ENCODE data around the gene PROM1.

PROM1 gene

GRCh38 chr4:15958562-15958961 lies 125.3 kb downstream of the PROM1 start:
- Histone ChIP-seq H3K36me3 (ENCODE audit: control insufficient read depth, insufficient read depth, low read length) (no peaks in the 10 kb centered on the region), H3K27me3 (replicated peaks; ENCODE audit: control insufficient read depth, insufficient read depth, low read length, poor library complexity, severe bottlenecking) (peaks cover 3% of the 10 kb centered on the region), H3K9me3 (ENCODE audit: control insufficient read depth, low read length) (no peaks in the 10 kb centered on the region), H3K4me3 (ENCODE audit: insufficient read depth, low read depth, low read length, poor library complexity, severe bottlenecking) (no peak overlapping the region), H3K27ac (ENCODE audit: insufficient read depth, low read length, poor library complexity, severe bottlenecking) (no peak overlapping the region), H3K4me1 (ENCODE audit: control insufficient read depth, insufficient read depth, low read length, poor library complexity, severe bottlenecking) (no peaks in the 10 kb centered on the region)
- DNase-seq, result no peak

- DNase-seq, result peak; percentile 34 to 46 (median 36)
- H3K4me3 ChIP-seq (ENCODE audit: insufficient read depth, low read depth, low read length, poor library complexity, severe bottlenecking), result no peak overlapping the region
- H3K9me3 ChIP-seq (ENCODE audit: control insufficient read depth, low read length), result no peaks in the 10 kb centered on the region
- no peak overlapping the region for H3K27ac ChIP-seq (ENCODE audit: insufficient read depth, low read length, poor library complexity, severe bottlenecking)
- no peaks in the 10 kb centered on the region for H3K36me3 ChIP-seq (ENCODE audit: control insufficient read depth, insufficient read depth, low read length)
- H3K4me1 ChIP-seq (ENCODE audit: control insufficient read depth, insufficient read depth, low read length, poor library complexity, severe bottlenecking), result no peaks in the 10 kb centered on the region
- peaks cover 3% of the 10 kb centered on the region for H3K27me3 ChIP-seq (replicated peaks; ENCODE audit: control insufficient read depth, insufficient read depth, low read length, poor library complexity, severe bottlenecking)
Measured at GRCh38 chr4:15956179-15956850, 127.5 kb downstream of the PROM1 start.

- H3K36me3 ChIP-seq (ENCODE audit: control insufficient read depth, insufficient read depth, low read length), result no peaks in the 10 kb centered on the region
- DNase-seq, result no peak
- H3K9me3 ChIP-seq (ENCODE audit: control insufficient read depth, low read length), result no peaks in the 10 kb centered on the region
- H3K27me3 ChIP-seq (replicated peaks; ENCODE audit: control insufficient read depth, insufficient read depth, low read length, poor library complexity, severe bottlenecking), result peaks cover 3% of the 10 kb centered on the region
- H3K4me3 ChIP-seq (ENCODE audit: insufficient read depth, low read depth, low read length, poor library complexity, severe bottlenecking), result no peak overlapping the region
- H3K27ac ChIP-seq (ENCODE audit: insufficient read depth, low read length, poor library complexity, severe bottlenecking), result no peak overlapping the region
- no peaks in the 10 kb centered on the region for H3K4me1 ChIP-seq (ENCODE audit: control insufficient read depth, insufficient read depth, low read length, poor library complexity, severe bottlenecking)
Measured at GRCh38 chr4:15955670-15956069, 128.2 kb downstream of the PROM1 start.

DNA sequence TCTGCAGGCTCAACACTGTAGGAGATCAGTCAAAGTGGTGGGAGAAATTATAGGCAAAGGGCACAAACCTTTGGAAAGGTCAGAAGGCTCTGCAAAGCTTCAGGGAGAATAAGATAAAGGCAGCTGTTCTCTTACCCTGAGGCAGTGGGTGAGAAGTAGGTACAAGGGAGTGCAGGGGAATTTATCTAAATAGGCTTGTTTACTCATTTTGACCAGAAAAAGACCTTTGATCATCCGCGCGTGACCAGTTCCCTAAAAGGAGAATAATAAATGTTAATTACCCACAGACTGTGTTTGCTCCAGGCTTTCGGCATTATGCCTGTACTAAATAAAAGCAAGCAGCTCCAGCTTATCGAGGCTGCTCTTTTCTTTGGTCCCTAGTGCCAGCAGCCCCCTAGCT lies 130.2 kb downstream of the PROM1 start:
- DNase-seq, result no peak
- H3K9me3 ChIP-seq (ENCODE audit: control insufficient read depth, low read length), result no peaks in the 10 kb centered on the region
- no peaks in the 10 kb centered on the region for H3K27me3 ChIP-seq (replicated peaks; ENCODE audit: control insufficient read depth, insufficient read depth, low read length, poor library complexity, severe bottlenecking)
- H3K27ac ChIP-seq (ENCODE audit: insufficient read depth, low read length, poor library complexity, severe bottlenecking), result no peak overlapping the region
- H3K4me1 ChIP-seq (ENCODE audit: control insufficient read depth, insufficient read depth, low read length, poor library complexity, severe bottlenecking), result no peaks in the 10 kb centered on the region
- H3K36me3 ChIP-seq (ENCODE audit: control insufficient read depth, insufficient read depth, low read length), result no peaks in the 10 kb centered on the region
- H3K4me3 ChIP-seq (ENCODE audit: insufficient read depth, low read depth, low read length, poor library complexity, severe bottlenecking), result no peak overlapping the region

GRCh38 chr4:15951781-15952180 lies 132.0 kb downstream of the PROM1 start:
- H3K27ac ChIP-seq (ENCODE audit: insufficient read depth, low read length, poor library complexity, severe bottlenecking), result no peak overlapping the region
- no peak for DNase-seq
- H3K36me3 ChIP-seq (ENCODE audit: control insufficient read depth, insufficient read depth, low read length), result no peaks in the 10 kb centered on the region
- H3K4me3 ChIP-seq (ENCODE audit: insufficient read depth, low read depth, low read length, poor library complexity, severe bottlenecking), result no peak overlapping the region
- no peaks in the 10 kb centered on the region for H3K4me1 ChIP-seq (ENCODE audit: control insufficient read depth, insufficient read depth, low read length, poor library complexity, severe bottlenecking)
- no peaks in the 10 kb centered on the region for H3K27me3 ChIP-seq (replicated peaks; ENCODE audit: control insufficient read depth, insufficient read depth, low read length, poor library complexity, severe bottlenecking)
- H3K9me3 ChIP-seq (ENCODE audit: control insufficient read depth, low read length), result no peaks in the 10 kb centered on the region

GRCh38 chr4:15948826-15949225 lies 135.0 kb downstream of the PROM1 start:
- no peaks in the 10 kb centered on the region for H3K36me3 ChIP-seq (ENCODE audit: control insufficient read depth, insufficient read depth, low read length)
- no peaks in the 10 kb centered on the region for H3K27me3 ChIP-seq (replicated peaks; ENCODE audit: control insufficient read depth, insufficient read depth, low read length, poor library complexity, severe bottlenecking)
- no peaks in the 10 kb centered on the region for H3K4me1 ChIP-seq (ENCODE audit: control insufficient read depth, insufficient read depth, low read length, poor library complexity, severe bottlenecking)
- no peak overlapping the region for H3K4me3 ChIP-seq (ENCODE audit: insufficient read depth, low read depth, low read length, poor library complexity, severe bottlenecking)
- no peak for DNase-seq
- H3K9me3 ChIP-seq (ENCODE audit: control insufficient read depth, low read length), result no peaks in the 10 kb centered on the region
- H3K27ac ChIP-seq (ENCODE audit: insufficient read depth, low read length, poor library complexity, severe bottlenecking), result no peak overlapping the region

- Histone ChIP-seq H3K27me3 (replicated peaks; ENCODE audit: control insufficient read depth, insufficient read depth, low read length, poor library complexity, severe bottlenecking) (no peaks in the 10 kb centered on the region), H3K9me3 (ENCODE audit: control insufficient read depth, low read length) (no peaks in the 10 kb centered on the region), H3K36me3 (ENCODE audit: control insufficient read depth, insufficient read depth, low read length) (no peaks in the 10 kb centered on the region), H3K4me1 (ENCODE audit: control insufficient read depth, insufficient read depth, low read length, poor library complexity, severe bottlenecking) (no peaks in the 10 kb centered on the region), H3K27ac (ENCODE audit: insufficient read depth, low read length, poor library complexity, severe bottlenecking) (no peak overlapping the region), H3K4me3 (ENCODE audit: insufficient read depth, low read depth, low read length, poor library complexity, severe bottlenecking) (no peak overlapping the region)
- no peak for DNase-seq
Measured at GRCh38 chr4:15947684-15948083, 136.1 kb downstream of the PROM1 start.

DNA sequence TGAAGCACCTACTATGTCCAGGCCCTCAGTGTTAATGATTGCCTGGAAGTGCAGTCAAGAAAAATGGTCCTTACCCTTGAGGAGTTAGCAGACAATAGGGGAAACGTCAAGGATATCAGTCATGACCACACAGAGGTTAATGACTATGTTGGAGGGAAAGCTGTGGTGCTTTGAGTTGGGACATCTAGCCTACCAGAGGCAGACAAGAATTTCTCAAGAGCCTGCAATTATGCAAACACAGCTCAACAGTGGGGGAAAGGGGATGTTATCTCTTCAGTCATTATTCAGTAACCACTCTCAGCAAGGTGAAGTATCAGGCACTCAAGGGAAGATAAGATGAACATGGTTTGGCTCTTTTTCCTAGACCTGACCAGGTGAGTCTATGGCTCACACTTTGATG lies 138.3 kb downstream of the PROM1 start:
- Histone ChIP-seq H3K27me3 (replicated peaks; ENCODE audit: control insufficient read depth, insufficient read depth, low read length, poor library complexity, severe bottlenecking) (no peaks in the 10 kb centered on the region), H3K4me3 (ENCODE audit: insufficient read depth, low read depth, low read length, poor library complexity, severe bottlenecking) (no peak overlapping the region), H3K9me3 (ENCODE audit: control insufficient read depth, low read length) (no peaks in the 10 kb centered on the region), H3K4me1 (ENCODE audit: control insufficient read depth, insufficient read depth, low read length, poor library complexity, severe bottlenecking) (no peaks in the 10 kb centered on the region), H3K27ac (ENCODE audit: insufficient read depth, low read length, poor library complexity, severe bottlenecking) (no peak overlapping the region), H3K36me3 (ENCODE audit: control insufficient read depth, insufficient read depth, low read length) (no peaks in the 10 kb centered on the region)
- DNase-seq, result no peak

DNA sequence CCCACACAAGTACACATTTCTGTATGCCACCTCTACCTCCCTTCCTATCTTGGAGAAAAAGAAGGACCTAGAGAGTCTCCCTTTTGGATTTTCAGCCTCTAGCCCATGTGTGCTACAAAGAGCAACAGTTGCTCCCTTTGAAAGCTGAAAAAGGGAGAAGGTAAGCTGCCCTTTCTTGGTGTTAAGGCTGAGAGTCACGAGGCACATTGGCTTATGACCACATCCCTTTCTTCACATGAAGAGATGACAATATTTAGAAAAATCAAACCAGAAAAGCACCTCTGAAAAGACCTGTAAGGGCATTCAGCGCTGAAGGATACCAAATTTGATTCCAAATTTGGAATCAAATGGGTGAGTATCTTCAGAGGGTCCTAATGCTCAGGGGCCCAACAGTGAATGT lies 138.9 kb downstream of the PROM1 start:
- no peak overlapping the region for H3K4me3 ChIP-seq (ENCODE audit: insufficient read depth, low read depth, low read length, poor library complexity, severe bottlenecking)
- no peak overlapping the region for H3K27ac ChIP-seq (ENCODE audit: insufficient read depth, low read length, poor library complexity, severe bottlenecking)
- no peaks in the 10 kb centered on the region for H3K4me1 ChIP-seq (ENCODE audit: control insufficient read depth, insufficient read depth, low read length, poor library complexity, severe bottlenecking)
- no peak for DNase-seq
- H3K27me3 ChIP-seq (replicated peaks; ENCODE audit: control insufficient read depth, insufficient read depth, low read length, poor library complexity, severe bottlenecking), result no peaks in the 10 kb centered on the region
- H3K36me3 ChIP-seq (ENCODE audit: control insufficient read depth, insufficient read depth, low read length), result no peaks in the 10 kb centered on the region
- H3K9me3 ChIP-seq (ENCODE audit: control insufficient read depth, low read length), result no peaks in the 10 kb centered on the region

DNA sequence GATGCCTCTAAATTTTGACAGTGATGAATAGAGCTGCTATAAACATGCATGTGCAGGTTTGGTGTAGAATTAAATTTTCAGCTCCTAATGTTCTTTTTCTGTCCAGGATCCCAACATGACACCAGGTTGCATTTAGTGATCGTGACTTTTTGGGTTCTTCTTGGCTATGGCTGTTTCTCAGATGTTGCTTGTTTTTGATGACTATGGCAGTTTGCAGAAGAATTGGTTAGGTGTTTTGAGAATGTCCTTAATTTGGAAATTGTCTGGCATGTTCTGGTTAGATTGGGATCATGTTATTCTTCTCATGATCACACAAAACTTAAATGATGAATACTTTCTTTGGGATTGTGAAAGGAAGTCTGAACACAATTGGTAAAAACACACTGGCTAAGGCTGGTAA lies 141.5 kb downstream of the PROM1 start:
- DNase-seq, result no peak
- Histone ChIP-seq H3K4me1 (ENCODE audit: control insufficient read depth, insufficient read depth, low read length, poor library complexity, severe bottlenecking) (no peaks in the 10 kb centered on the region), H3K27me3 (replicated peaks; ENCODE audit: control insufficient read depth, insufficient read depth, low read length, poor library complexity, severe bottlenecking) (no peaks in the 10 kb centered on the region), H3K36me3 (ENCODE audit: control insufficient read depth, insufficient read depth, low read length) (no peaks in the 10 kb centered on the region), H3K27ac (ENCODE audit: insufficient read depth, low read length, poor library complexity, severe bottlenecking) (no peak overlapping the region), H3K4me3 (ENCODE audit: insufficient read depth, low read depth, low read length, poor library complexity, severe bottlenecking) (no peak overlapping the region), H3K9me3 (ENCODE audit: control insufficient read depth, low read length) (no peaks in the 10 kb centered on the region)

All from effector memory CD4-positive, alpha-beta T cell (primary cell).